ENCODE measurements around the gene LCP1. TPM values are rescaled to one million over a fixed set of nuclear protein-coding genes. Genes with fewer than 3 reads are reported as not detected.

Gene LCP1
- total RNA-seq, 1 donor from 2014 or later = 8.4 TPM

DNA sequence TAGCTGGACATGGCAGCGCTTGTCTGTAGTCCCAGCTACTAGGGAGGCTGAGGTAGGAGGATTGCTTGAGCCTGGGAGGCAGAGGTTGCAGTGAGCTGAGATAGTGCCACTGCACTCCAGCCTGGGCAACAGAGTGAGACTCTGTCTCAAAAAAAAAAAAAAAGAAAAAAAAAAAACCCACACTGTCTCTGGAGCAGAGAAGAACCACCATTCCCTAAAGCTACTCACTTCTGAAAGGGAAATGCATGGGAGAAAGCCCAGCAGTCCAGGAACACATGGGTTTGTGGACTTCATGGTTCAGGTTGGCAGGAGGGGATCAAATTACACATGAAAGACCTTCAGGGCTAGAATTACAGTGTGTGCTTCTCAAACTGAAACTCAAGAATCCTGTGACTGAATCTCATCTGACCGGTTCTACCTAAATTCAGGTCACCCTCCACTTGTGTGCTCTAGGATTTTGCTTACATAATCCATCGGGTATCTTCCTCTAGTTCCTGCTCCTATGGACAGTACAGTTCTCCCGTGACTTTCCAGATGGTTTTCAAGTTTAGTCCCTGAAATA lies 46.9 kb downstream of the LCP1 start:
- H3K4me2 ChIP-seq (ENCODE audit: low read length) = no peak overlapping the region

DNA sequence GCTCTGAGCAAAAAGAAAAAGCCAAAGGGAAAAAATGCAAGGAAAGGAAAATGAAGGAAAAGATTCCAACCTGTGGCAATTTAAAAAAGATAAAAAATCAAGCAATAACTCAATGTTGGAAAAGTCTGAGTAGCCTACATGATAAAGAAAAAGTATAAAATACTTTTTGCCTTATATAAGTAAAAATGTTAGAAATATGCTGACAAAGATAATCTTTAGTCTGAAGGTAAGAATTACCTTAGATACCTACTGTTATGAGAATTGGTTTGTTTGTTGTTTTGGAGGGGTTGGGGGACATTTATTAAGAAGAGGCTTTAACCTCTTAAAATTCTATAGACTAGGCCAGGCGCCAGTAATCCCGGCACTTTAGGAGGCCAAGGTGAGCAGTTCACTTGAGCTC lies 47.5 kb downstream of the LCP1 start:
- H3K79me2 ChIP-seq (ENCODE audit: insufficient read depth, low read length) = no peaks in the 10 kb centered on the region
- Mint-ChIP-seq H3K9me3 (ENCODE audit: unreplicated experiment) (no peaks in the 10 kb centered on the region), H3K27ac (ENCODE audit: unreplicated experiment) (no peak overlapping the region), H3K36me3 (ENCODE audit: low read depth, unreplicated experiment) (no peaks in the 10 kb centered on the region), H3K27me3 (ENCODE audit: low read depth, unreplicated experiment) (no peaks in the 10 kb centered on the region), H3K4me3 (ENCODE audit: unreplicated experiment) (no peak overlapping the region), H3K4me1 (ENCODE audit: low read depth, unreplicated experiment) (peaks cover 5% of the 10 kb centered on the region)
- H3K27ac ChIP-seq (ENCODE audit: low read depth, low read length) = no peak overlapping the region
- no peaks in the 10 kb centered on the region for H3K36me3 ChIP-seq (ENCODE audit: insufficient read depth, low read length)
- no peak overlapping the region for H3K4me3 ChIP-seq (ENCODE audit: insufficient read depth, low read depth, low read length)
- H3K9me3 ChIP-seq (ENCODE audit: insufficient read depth, low read depth, low read length) = no peaks in the 10 kb centered on the region
- no peak overlapping the region for H3K4me2 ChIP-seq (ENCODE audit: low read length)
- peaks cover 6% of the 10 kb centered on the region for H3K27me3 ChIP-seq (ENCODE audit: insufficient read depth, low read length)
- no peak for FAIRE-seq
- H3K4me1 ChIP-seq (ENCODE audit: insufficient read depth, low read length) = no peaks in the 10 kb centered on the region
- no peaks in the 10 kb centered on the region for H4K20me1 ChIP-seq (ENCODE audit: insufficient read depth, low read length)
- H2AFZ ChIP-seq (ENCODE audit: low read depth, low read length) = no peak overlapping the region
- no peak overlapping the region for H3K9ac ChIP-seq (ENCODE audit: low read length)
- no peak for DNase-seq (ENCODE audit: low read depth)
- TF ChIP-seq, protein P1, sequence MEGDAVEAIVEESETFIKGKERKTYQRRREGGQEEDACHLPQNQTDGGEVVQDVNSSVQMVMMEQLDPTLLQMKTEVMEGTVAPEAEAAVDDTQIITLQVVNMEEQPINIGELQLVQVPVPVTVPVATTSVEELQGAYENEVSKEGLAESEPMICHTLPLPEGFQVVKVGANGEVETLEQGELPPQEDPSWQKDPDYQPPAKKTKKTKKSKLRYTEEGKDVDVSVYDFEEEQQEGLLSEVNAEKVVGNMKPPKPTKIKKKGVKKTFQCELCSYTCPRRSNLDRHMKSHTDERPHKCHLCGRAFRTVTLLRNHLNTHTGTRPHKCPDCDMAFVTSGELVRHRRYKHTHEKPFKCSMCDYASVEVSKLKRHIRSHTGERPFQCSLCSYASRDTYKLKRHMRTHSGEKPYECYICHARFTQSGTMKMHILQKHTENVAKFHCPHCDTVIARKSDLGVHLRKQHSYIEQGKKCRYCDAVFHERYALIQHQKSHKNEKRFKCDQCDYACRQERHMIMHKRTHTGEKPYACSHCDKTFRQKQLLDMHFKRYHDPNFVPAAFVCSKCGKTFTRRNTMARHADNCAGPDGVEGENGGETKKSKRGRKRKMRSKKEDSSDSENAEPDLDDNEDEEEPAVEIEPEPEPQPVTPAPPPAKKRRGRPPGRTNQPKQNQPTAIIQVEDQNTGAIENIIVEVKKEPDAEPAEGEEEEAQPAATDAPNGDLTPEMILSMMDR (IDR thresholded peaks at IDR 0.05; ENCODE audit: insufficient read depth, low read depth, low read length) = no peak
- no peak for TF ChIP-seq EZH2 (IDR thresholded peaks at IDR 0.05; ENCODE audit: insufficient read depth, low read length)

More for the DNA sequence above, 46.9 kb downstream of the LCP1 start:
- peaks cover 5% of the 10 kb centered on the region for H3K4me1 Mint-ChIP-seq (ENCODE audit: low read depth, unreplicated experiment)
- Histone ChIP-seq H3K9me3 (ENCODE audit: insufficient read depth, low read depth, low read length) (no peaks in the 10 kb centered on the region), H3K27ac (ENCODE audit: low read depth, low read length) (no peak overlapping the region), H3K4me3 (ENCODE audit: insufficient read depth, low read depth, low read length) (no peak overlapping the region), H3K9ac (ENCODE audit: low read length) (no peak overlapping the region), H3K36me3 (ENCODE audit: insufficient read depth, low read length) (no peaks in the 10 kb centered on the region), H3K4me1 (ENCODE audit: insufficient read depth, low read length) (no peaks in the 10 kb centered on the region), H3K27me3 (ENCODE audit: insufficient read depth, low read length) (peaks cover 1% of the 10 kb centered on the region), H3K79me2 (ENCODE audit: insufficient read depth, low read length) (no peaks in the 10 kb centered on the region), H4K20me1 (ENCODE audit: insufficient read depth, low read length) (no peaks in the 10 kb centered on the region), H2AFZ (ENCODE audit: low read depth, low read length) (no peak overlapping the region)
- H3K4me3 Mint-ChIP-seq (ENCODE audit: unreplicated experiment) = no peak overlapping the region
- TF ChIP-seq, protein P1 (IDR thresholded peaks at IDR 0.05; ENCODE audit: insufficient read depth, low read depth, low read length) = no peak
- no peak for TF ChIP-seq EZH2 (IDR thresholded peaks at IDR 0.05; ENCODE audit: insufficient read depth, low read length)
- H3K9me3 Mint-ChIP-seq (ENCODE audit: unreplicated experiment) = no peaks in the 10 kb centered on the region
- FAIRE-seq (no peak), DNase-seq (ENCODE audit: low read depth) (peak; percentile 18)
- H3K27me3 Mint-ChIP-seq (ENCODE audit: low read depth, unreplicated experiment) = no peaks in the 10 kb centered on the region
- H3K27ac Mint-ChIP-seq (ENCODE audit: unreplicated experiment) = no peak overlapping the region
- H3K36me3 Mint-ChIP-seq (ENCODE audit: low read depth, unreplicated experiment) = no peaks in the 10 kb centered on the region

DNA sequence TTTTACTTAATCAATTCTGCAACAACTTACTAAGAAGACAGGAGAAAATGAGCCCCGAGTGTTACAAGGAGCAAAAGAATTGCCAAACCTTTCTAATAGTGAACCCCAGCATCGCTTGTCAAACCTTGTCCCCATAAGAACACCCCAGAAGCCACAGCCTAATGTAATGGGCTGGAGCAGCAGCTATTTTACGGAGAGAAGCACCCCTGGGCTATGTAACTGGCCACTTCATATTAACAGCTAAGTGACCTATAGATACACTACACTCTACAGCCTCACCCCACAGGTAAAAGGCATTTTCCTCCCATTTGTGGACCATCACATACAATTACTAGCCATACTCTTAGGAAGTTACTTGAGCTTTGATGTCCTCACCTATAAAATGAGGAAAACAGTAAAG lies 49.9 kb downstream of the LCP1 start:
- no peak overlapping the region for H3K4me2 ChIP-seq (ENCODE audit: low read length)
- no peak overlapping the region for H2AFZ ChIP-seq (ENCODE audit: low read depth, low read length)
- no peaks in the 10 kb centered on the region for H3K9me3 ChIP-seq (ENCODE audit: insufficient read depth, low read depth, low read length)
- Mint-ChIP-seq H3K4me1 (ENCODE audit: low read depth, unreplicated experiment) (peaks cover 5% of the 10 kb centered on the region), H3K27ac (ENCODE audit: unreplicated experiment) (no peak overlapping the region), H3K4me3 (ENCODE audit: unreplicated experiment) (no peak overlapping the region), H3K27me3 (ENCODE audit: low read depth, unreplicated experiment) (no peaks in the 10 kb centered on the region), H3K36me3 (ENCODE audit: low read depth, unreplicated experiment) (no peaks in the 10 kb centered on the region), H3K9me3 (ENCODE audit: unreplicated experiment) (no peaks in the 10 kb centered on the region)
- H3K9ac ChIP-seq (ENCODE audit: low read length) = no peak overlapping the region
- no peak for TF ChIP-seq EZH2 (IDR thresholded peaks at IDR 0.05; ENCODE audit: insufficient read depth, low read length)
- TF ChIP-seq, protein P1 (IDR thresholded peaks at IDR 0.05; ENCODE audit: insufficient read depth, low read depth, low read length) = no peak
- no peaks in the 10 kb centered on the region for H4K20me1 ChIP-seq (ENCODE audit: insufficient read depth, low read length)
- no peak for FAIRE-seq
- no peaks in the 10 kb centered on the region for H3K79me2 ChIP-seq (ENCODE audit: insufficient read depth, low read length)
- H3K27ac ChIP-seq (ENCODE audit: low read depth, low read length) = no peak overlapping the region
- H3K4me3 ChIP-seq (ENCODE audit: insufficient read depth, low read depth, low read length) = no peak overlapping the region
- H3K36me3 ChIP-seq (ENCODE audit: insufficient read depth, low read length) = no peaks in the 10 kb centered on the region
- DNase-seq (ENCODE audit: low read depth) = no peak
- no peaks in the 10 kb centered on the region for H3K4me1 ChIP-seq (ENCODE audit: insufficient read depth, low read length)
- peaks cover 6% of the 10 kb centered on the region for H3K27me3 ChIP-seq (ENCODE audit: insufficient read depth, low read length)
